PFSK-1 (cell line): ENCODE results near the gene ERG28.

Experiments used
- FOXP2 ChIP-seq: optimal IDR thresholded peaks from 2 replicates; pipeline ENCODE3; 2011; ENCODE audit warnings: borderline replicate concordance, control low read depth, inconsistent platforms; ENCODE audit not compliant: insufficient read depth; ENCODE audit errors: extremely low read length, extremely low read depth
- POLR2AphosphoS5 ChIP-seq: IDR thresholded peaks from 2 replicates; pipeline ENCODE4 v1.6.1; 2012; ENCODE audit warnings: low read depth, mild to moderate bottlenecking, control low read depth, low read length, moderate library complexity
- REST ChIP-seq, 2 experiments: IDR thresholded peaks; 2 replicates each; pipeline versions ENCODE4 v1.6.1 to v1.8.0; 2011 to 2012; ENCODE audit warnings: low read depth in 2 of 2, low read length in 2 of 2, control low read depth in 1 of 2, inconsistent platforms in 1 of 2, mild to moderate bottlenecking in 1 of 2, moderate library complexity in 1 of 2; ENCODE audit not compliant: insufficient read depth in 1 of 2
- SIN3A ChIP-seq: IDR thresholded peaks from 2 replicates; pipeline ENCODE4 v1.6.1; 2012; ENCODE audit warnings: mild to moderate bottlenecking, low read length, moderate library complexity, borderline replicate concordance; ENCODE audit not compliant: insufficient read depth
- TAF1 ChIP-seq: IDR thresholded peaks from 2 replicates; pipeline ENCODE4 v1.6.1; 2012; ENCODE audit warnings: low read length, control low read depth, borderline replicate concordance; ENCODE audit not compliant: insufficient read depth

The ERG28 gene

GRCh38 chr14:75605916-75606315 is 54.8 kb downstream of the ERG28 start:
- TF ChIP-seq SIN3A (no peak), TAF1 (no peak), POLR2AphosphoS5 (no peak), REST (IDR thresholded peaks at IDR 0.05; ENCODE audit: insufficient read depth in 1 of 2, low read depth in 2 of 2, low read length in 2 of 2) (no peak), FOXP2 (no peak)

GRCh38 chr14:75604979-75605851 is 55.5 kb downstream of the ERG28 start:
- TF ChIP-seq REST (IDR thresholded peaks at IDR 0.05; ENCODE audit: insufficient read depth in 1 of 2, low read depth in 2 of 2, low read length in 2 of 2): peak in 1 of 2 experiments; percentile 49; a peak in 1 of 4 replicates
- 0 out of 2 replicates have a peak, but pooled peaks have one; percentile 46 for TF ChIP-seq SIN3A
- TF ChIP-seq POLR2AphosphoS5: no peak

- TF ChIP-seq REST (IDR thresholded peaks at IDR 0.05; ENCODE audit: insufficient read depth in 1 of 2, low read depth in 2 of 2, low read length in 2 of 2) (no peak), TAF1 (no peak), FOXP2 (no peak), POLR2AphosphoS5 (no peak), SIN3A (no peak)
Measured at GRCh38 chr14:75602503-75602902, 58.2 kb downstream of the ERG28 start.
